GM10266 (cell line): Measurements from ENCODE around the gene GAGE12H.
"Not testable (repeated sequence)": the region's sequence is repeated elsewhere in the genome, so short reads cannot be mapped to it uniquely, and the experiment has no call there.

Experiments
- DNase-seq: peaks from one replicate; pipeline ENCODE4 v3.0.0; 2012; ENCODE audit errors: extremely low spot score
- TF ChIP-seq, protein P1 (sequence below): IDR thresholded peaks from 2 replicates; pipeline ENCODE4 v1.5.1; 2012; ENCODE audit warnings: mild to moderate bottlenecking, low read depth; ENCODE audit not compliant: control insufficient read depth, insufficient read depth; ENCODE audit errors: missing control alignments

The GAGE12H gene, protein sequence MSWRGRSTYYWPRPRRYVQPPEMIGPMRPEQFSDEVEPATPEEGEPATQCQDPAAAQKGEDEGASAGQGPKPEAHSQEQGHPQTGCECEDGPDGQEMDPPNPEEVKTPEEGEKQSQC

DNA sequence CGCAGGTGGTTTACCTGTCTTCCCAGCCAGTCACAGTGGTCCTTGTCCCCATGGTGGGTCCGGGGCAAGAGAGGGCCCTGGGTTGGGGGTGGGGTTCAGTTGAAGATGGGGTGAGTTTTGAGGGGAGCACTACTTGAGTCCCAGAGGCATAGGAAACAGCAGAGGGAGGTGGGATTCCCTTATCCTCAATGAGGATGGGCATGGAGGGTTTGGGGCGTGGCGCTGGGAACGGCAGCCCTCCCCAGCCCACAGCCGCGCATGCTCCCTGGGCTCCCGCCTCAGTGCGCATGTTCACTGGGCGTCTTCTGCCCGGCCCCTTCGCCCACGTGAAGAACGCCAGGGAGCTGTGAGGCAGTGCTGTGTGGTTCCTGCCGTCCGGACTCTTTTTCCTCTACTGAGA lies at the start of gene GAGE12H:
GAGE12H (plus strand) TSS at position 301 of the 400 bp plus-strand sequence. CDS start 1,155 bp downstream, outside the sequence.
- not testable (repeated sequence) for DNase-seq

DNA sequence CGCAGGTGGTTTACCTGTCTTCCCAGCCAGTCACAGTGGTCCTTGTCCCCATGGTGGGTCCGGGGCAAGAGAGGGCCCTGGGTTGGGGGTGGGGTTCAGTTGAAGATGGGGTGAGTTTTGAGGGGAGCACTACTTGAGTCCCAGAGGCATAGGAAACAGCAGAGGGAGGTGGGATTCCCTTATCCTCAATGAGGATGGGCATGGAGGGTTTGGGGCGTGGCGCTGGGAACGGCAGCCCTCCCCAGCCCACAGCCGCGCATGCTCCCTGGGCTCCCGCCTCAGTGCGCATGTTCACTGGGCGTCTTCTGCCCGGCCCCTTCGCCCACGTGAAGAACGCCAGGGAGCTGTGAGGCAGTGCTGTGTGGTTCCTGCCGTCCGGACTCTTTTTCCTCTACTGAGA lies 47.9 kb upstream of the GAGE12H start, which contains the start of gene GAGE12C:
GAGE12C (plus strand) TSS at position 301 of the 400 bp plus-strand sequence. CDS start 1,155 bp downstream, outside the sequence.
- DNase-seq, result not testable (repeated sequence)

DNA sequence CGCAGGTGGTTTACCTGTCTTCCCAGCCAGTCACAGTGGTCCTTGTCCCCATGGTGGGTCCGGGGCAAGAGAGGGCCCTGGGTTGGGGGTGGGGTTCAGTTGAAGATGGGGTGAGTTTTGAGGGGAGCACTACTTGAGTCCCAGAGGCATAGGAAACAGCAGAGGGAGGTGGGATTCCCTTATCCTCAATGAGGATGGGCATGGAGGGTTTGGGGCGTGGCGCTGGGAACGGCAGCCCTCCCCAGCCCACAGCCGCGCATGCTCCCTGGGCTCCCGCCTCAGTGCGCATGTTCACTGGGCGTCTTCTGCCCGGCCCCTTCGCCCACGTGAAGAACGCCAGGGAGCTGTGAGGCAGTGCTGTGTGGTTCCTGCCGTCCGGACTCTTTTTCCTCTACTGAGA lies 38.3 kb upstream of the GAGE12H start, which contains the start of gene GAGE12D:
GAGE12D (plus strand) TSS at position 301 of the 400 bp plus-strand sequence. CDS start 1,155 bp downstream, outside the sequence.
- not testable (repeated sequence) for DNase-seq

DNA sequence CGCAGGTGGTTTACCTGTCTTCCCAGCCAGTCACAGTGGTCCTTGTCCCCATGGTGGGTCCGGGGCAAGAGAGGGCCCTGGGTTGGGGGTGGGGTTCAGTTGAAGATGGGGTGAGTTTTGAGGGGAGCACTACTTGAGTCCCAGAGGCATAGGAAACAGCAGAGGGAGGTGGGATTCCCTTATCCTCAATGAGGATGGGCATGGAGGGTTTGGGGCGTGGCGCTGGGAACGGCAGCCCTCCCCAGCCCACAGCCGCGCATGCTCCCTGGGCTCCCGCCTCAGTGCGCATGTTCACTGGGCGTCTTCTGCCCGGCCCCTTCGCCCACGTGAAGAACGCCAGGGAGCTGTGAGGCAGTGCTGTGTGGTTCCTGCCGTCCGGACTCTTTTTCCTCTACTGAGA lies 28.8 kb upstream of the GAGE12H start, which contains the start of gene GAGE12E:
GAGE12E (plus strand) TSS at position 301 of the 400 bp plus-strand sequence. CDS start 1,155 bp downstream, outside the sequence.
- DNase-seq, result not testable (repeated sequence)

DNA sequence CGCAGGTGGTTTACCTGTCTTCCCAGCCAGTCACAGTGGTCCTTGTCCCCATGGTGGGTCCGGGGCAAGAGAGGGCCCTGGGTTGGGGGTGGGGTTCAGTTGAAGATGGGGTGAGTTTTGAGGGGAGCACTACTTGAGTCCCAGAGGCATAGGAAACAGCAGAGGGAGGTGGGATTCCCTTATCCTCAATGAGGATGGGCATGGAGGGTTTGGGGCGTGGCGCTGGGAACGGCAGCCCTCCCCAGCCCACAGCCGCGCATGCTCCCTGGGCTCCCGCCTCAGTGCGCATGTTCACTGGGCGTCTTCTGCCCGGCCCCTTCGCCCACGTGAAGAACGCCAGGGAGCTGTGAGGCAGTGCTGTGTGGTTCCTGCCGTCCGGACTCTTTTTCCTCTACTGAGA lies 19.2 kb upstream of the GAGE12H start, which contains the start of gene GAGE12F:
GAGE12F (plus strand) TSS at position 301 of the 400 bp plus-strand sequence. CDS start 1,155 bp downstream, outside the sequence.
- DNase-seq, result not testable (repeated sequence)

DNA sequence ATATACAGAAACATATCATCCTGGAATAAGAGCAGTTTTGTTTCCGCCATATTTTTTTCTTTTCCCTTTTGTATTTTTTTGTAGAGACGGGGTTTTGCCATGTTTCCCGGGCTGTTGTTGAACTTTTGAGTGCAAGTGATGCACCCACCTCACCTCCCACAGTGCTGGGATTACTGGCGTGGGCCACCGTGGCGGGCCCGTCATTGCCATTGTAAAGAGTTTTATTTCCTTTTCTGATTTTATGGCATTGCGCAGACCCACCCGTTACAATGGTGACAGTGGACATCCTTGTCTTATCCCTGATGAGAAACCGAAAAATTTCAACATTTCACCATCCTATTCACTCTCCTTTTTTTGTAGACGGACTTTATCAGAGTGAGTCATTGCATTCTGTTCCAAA lies 11.0 kb upstream of the GAGE12H start:
- not testable (repeated sequence) for DNase-seq

DNA sequence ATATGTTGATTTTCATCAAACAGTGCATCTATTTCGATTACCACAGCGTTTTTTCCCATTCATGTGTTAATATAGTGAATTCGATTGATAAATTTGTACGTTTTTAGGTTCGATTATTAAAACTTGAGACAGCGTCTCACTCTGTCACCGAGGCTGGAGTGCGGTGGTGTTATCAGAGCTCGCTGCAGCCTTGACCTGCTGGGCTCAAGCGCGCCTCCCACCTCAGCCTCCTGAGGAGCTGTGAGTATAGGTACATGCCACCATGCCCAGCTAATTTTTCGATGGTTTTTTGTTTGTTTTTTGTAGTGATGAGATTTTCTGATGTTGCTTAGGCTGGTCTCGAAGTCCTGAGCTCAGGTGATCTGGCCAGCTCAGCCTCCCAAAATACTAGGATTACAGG lies 10.6 kb upstream of the GAGE12H start:
- DNase-seq, result not testable (repeated sequence)

DNA sequence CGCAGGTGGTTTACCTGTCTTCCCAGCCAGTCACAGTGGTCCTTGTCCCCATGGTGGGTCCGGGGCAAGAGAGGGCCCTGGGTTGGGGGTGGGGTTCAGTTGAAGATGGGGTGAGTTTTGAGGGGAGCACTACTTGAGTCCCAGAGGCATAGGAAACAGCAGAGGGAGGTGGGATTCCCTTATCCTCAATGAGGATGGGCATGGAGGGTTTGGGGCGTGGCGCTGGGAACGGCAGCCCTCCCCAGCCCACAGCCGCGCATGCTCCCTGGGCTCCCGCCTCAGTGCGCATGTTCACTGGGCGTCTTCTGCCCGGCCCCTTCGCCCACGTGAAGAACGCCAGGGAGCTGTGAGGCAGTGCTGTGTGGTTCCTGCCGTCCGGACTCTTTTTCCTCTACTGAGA lies 9.6 kb upstream of the GAGE12H start, which contains the start of gene GAGE12G:
GAGE12G (plus strand) TSS at position 301 of the 400 bp plus-strand sequence. CDS start 1,155 bp downstream, outside the sequence.
- not testable (repeated sequence) for DNase-seq

DNA sequence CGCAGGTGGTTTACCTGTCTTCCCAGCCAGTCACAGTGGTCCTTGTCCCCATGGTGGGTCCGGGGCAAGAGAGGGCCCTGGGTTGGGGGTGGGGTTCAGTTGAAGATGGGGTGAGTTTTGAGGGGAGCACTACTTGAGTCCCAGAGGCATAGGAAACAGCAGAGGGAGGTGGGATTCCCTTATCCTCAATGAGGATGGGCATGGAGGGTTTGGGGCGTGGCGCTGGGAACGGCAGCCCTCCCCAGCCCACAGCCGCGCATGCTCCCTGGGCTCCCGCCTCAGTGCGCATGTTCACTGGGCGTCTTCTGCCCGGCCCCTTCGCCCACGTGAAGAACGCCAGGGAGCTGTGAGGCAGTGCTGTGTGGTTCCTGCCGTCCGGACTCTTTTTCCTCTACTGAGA lies 9.4 kb downstream of the GAGE12H start, which contains the start of gene GAGE2A:
GAGE2A (plus strand) TSS at position 301 of the 400 bp plus-strand sequence. CDS start 1,155 bp downstream, outside the sequence.
- not testable (repeated sequence) for DNase-seq

DNA sequence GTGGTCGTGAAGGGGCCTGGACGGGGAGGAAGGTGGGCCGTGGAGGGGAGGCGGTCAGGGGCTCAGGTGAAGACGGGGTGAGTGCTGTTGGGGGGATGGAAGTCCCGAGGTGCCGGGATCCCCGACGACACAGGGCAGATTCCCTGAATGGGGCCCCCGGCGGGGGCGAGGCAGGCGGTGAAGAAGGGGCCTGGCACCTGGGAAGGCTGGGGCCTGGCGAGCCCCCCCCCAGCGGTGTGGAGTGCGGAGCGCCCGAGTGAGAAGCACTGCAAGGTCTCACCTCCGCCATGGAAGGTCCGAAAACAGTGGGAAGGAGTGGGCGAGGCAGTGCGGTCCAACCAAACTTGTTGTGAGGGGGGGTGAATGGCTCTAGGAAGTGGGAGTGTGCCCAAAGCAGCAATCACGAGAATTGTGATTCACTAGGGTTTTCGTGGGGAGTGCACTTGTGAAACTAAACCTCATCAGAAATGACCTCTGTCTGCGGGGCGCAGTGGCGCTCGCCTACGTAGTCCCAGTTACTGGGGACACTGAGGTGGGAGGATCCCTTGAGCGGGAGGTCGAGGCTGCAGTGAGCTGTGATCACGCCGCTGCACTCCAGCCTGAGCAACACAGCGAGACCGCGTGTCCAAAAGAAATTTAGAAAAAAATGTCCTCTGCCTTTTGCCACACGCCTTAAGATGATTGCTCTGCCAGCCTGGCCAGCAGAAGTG lies 10.2 kb downstream of the GAGE12H start:
- DNase-seq, result not testable (repeated sequence)

DNA sequence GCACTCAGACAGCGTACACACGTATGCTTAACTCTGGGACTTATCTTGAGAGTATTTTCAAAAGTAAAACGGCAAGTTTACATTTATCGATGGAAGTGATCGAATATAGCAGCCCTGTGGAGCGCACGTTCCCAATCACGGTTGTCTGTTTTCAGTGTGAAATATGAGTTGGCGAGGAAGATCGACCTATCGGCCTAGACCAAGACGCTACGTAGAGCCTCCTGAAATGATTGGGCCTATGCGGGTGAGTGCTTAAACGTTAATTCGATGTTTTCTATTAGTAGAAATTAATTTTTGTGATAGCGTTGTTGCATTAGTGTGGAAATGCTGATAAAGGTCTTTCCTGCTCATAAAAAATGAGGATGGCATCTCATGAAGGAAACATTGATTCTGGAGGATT lies 10.7 kb downstream of the GAGE12H start:
- not testable (repeated sequence) for DNase-seq

DNA sequence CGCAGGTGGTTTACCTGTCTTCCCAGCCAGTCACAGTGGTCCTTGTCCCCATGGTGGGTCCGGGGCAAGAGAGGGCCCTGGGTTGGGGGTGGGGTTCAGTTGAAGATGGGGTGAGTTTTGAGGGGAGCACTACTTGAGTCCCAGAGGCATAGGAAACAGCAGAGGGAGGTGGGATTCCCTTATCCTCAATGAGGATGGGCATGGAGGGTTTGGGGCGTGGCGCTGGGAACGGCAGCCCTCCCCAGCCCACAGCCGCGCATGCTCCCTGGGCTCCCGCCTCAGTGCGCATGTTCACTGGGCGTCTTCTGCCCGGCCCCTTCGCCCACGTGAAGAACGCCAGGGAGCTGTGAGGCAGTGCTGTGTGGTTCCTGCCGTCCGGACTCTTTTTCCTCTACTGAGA lies 19.0 kb downstream of the GAGE12H start, which contains the start of gene GAGE1:
GAGE1 (plus strand) TSS at position 301 of the 400 bp plus-strand sequence. CDS start 1,155 bp downstream, outside the sequence.
- not testable (repeated sequence) for DNase-seq

DNA sequence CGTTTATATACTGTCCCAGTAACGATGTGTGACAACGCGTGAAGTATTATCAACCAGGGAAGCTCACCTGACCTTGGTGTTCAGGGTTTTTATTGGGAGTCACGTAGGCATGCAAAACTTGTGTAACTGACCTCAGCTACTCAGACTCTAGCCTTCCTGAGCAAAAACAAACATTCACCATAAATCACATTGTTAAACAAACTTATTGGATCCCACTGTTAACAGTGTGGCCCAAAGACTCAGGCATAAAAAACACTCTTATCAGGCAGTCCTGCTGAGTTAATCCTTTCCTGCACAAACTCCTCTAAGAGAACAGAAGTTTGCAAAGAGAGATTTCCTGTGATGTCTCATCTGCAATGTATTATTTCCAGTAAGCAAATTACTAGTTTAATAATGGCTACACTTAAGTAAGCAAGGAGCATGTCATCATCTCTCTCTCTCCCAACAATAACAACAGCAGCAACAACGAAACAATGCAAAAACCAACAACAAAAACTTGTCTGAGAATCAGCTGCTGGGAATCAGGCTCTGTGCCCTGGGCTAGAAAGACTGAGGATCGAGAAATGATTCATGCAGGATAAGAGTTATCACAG lies 31.1 kb downstream of the GAGE12H start:
- no peak for DNase-seq
- TF ChIP-seq, protein P1, sequence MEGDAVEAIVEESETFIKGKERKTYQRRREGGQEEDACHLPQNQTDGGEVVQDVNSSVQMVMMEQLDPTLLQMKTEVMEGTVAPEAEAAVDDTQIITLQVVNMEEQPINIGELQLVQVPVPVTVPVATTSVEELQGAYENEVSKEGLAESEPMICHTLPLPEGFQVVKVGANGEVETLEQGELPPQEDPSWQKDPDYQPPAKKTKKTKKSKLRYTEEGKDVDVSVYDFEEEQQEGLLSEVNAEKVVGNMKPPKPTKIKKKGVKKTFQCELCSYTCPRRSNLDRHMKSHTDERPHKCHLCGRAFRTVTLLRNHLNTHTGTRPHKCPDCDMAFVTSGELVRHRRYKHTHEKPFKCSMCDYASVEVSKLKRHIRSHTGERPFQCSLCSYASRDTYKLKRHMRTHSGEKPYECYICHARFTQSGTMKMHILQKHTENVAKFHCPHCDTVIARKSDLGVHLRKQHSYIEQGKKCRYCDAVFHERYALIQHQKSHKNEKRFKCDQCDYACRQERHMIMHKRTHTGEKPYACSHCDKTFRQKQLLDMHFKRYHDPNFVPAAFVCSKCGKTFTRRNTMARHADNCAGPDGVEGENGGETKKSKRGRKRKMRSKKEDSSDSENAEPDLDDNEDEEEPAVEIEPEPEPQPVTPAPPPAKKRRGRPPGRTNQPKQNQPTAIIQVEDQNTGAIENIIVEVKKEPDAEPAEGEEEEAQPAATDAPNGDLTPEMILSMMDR, result no peak

DNA sequence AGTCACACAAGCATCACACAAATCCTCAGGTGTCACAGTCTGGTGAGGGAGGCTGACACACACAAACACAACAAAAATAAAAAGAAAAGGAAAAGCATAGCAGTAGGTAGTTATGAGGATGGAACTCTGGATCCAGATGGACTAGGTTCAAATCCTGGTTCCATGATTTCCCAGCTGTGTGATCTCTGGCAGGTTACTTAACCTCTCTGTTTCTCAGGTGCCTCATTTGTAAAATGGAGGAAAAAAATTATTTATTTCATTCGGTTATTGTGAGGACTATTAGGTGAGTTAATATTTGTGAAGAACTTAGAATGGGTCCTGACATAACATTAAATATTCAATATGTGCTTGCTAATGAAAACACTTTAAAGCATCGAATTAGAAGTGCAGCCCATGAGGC lies 38.8 kb downstream of the GAGE12H start:
- no peak for DNase-seq
- TF ChIP-seq, protein P1, result no peak
